ENCODE data around the gene BEND7.

GRCh38 chr10:13439313-13440184, 89.3 kb downstream of the BEND7 start:
- TF ChIP-seq CTCF (IDR thresholded peaks at IDR 0.05) (no peak), POLR2A (IDR thresholded peaks at IDR 0.05; ENCODE audit: low read depth) (no peak), POLR2AphosphoS5 (IDR thresholded peaks at IDR 0.05) (no peak), EP300 (IDR thresholded peaks at IDR 0.05) (no peak)
